ENCODE measurements around the gene TTN. TPM values are rescaled to one million over a fixed set of nuclear protein-coding genes. Genes with fewer than 3 reads are reported as not detected.

TTN gene
- total and polyA plus RNA-seq, 2 of the 8 experiments (the other 6 are each of a cell fraction or from before 2014, with no cell fraction given), result 0.30 to 9.7 TPM

DNA sequence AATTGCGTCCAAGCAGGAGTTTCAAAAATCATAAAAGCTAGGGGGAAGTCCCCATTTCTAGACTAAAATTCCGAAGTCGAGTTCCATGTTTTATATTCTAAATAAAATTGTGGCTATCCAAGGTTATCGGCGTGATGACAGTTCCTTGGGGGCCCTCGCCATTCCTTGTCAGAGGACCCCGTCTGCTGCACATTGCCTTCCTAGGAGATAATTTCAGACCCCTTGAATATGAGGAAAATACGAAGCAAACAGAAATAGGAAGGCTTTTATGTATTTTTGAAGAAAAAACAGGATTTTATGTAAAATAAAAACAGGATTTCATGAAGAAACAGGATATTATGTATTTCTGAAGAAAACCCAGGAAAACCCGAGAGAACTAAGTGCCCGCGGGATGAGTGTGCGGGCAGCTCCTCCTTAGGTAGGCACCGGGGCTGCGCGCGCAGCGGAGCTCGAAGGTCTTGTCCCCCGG lies 327.4 kb downstream of the TTN start:
- Histone ChIP-seq H3K4me3 (ENCODE audit: extremely low read depth in 1 of 4, insufficient read depth in 2 of 4, low read depth in 3 of 4, low read length in 4 of 4) (peak overlapping the region; percentile 50 to 83 (median 76)), H3K79me1 (ENCODE audit: low read depth, low read length) (peaks cover 2% of the 10 kb centered on the region; the same call in 1 of the 2 replicates), H3K14ac (ENCODE audit: insufficient read length) (no peak overlapping the region), H4K5ac (ENCODE audit: insufficient read length, low read depth, low read length) (no peak overlapping the region), H3K27me3 (replicated peaks in 1 of 4; ENCODE audit: control insufficient read depth in 3 of 4, extremely low read depth in 1 of 4, insufficient read depth in 3 of 4, low read length in 3 of 4) (no peaks in the 10 kb centered on the region; a peak in 2 of 7 replicates), H3K27ac (ENCODE audit: low read depth, low read length) (no peak overlapping the region), H3K23me2 (ENCODE audit: low read depth, low read length) (peaks cover 9% of the 10 kb centered on the region), H2BK5ac (ENCODE audit: low read depth, low read length) (no peak overlapping the region), H2BK120ac (replicated peaks; ENCODE audit: low read depth, low read length) (no peak overlapping the region), H4K91ac (replicated peaks; ENCODE audit: insufficient read length, low read length) (no peak overlapping the region), H3K23ac (ENCODE audit: insufficient read length) (no peak overlapping the region), H2BK15ac (ENCODE audit: low read length) (peak overlapping the region; percentile 49; the same call in 1 of the 2 replicates), H3K18ac (ENCODE audit: extremely low read depth, low read length) (peak overlapping the region; percentile 60), H3K36me3 (ENCODE audit: control insufficient read depth in 2 of 4, insufficient read depth in 4 of 4, low read length in 3 of 4) (no peaks in the 10 kb centered on the region), H2BK20ac (ENCODE audit: low read length) (no peak overlapping the region), H3K4me1 (replicated peaks in 1 of 4; ENCODE audit: control insufficient read depth in 3 of 4, insufficient read depth in 4 of 4, low read length in 3 of 4) (peaks cover 0 to 12% (median 4%) of the 10 kb centered on the region in 4 experiments; a peak in 3 of 7 replicates), H3K4me2 (ENCODE audit: insufficient read depth in 1 of 2, low read depth in 2 of 2, low read length in 2 of 2) (peak overlapping the region; percentile 59 to 92), H2BK12ac (ENCODE audit: low read depth, low read length) (no peak overlapping the region; the same call in 1 of the 2 replicates), H3K9ac (replicated peaks in 1 of 4; ENCODE audit: extremely low read depth in 1 of 4, low read depth in 3 of 4, low read length in 3 of 4) (peak overlapping the region in 2 of 4 experiments; percentile 40 to 59; a peak in 3 of 7 replicates), H3K56ac (replicated peaks; ENCODE audit: insufficient read length, low read depth, low read length) (no peak overlapping the region), H2AFZ (ENCODE audit: low read length) (no peak overlapping the region), H4K20me1 (replicated peaks in 1 of 2; ENCODE audit: control insufficient read depth in 1 of 2, insufficient read depth in 2 of 2, low read length in 2 of 2) (peaks cover 2 to 3% of the 10 kb centered on the region in 2 experiments), H2AK5ac (ENCODE audit: low read depth, low read length) (no peak overlapping the region), H3K9me3 (ENCODE audit: insufficient read depth in 2 of 2, low read depth in 1 of 2, low read length in 1 of 2) (no peaks in the 10 kb centered on the region), H3K79me2 (ENCODE audit: control insufficient read depth in 1 of 2, insufficient read depth in 2 of 2, low read length in 2 of 2) (peaks cover 0 to 33% of the 10 kb centered on the region in 2 experiments; a peak in 2 of 4 replicates), H3K4ac (replicated peaks; ENCODE audit: insufficient read length, low read depth, low read length) (no peak overlapping the region), H4K8ac (ENCODE audit: extremely low read depth, insufficient read depth, low read length) (no peak overlapping the region)
- FAIRE-seq, result no peak
- TF ChIP-seq YY1 (IDR thresholded peaks at IDR 0.05; ENCODE audit: low read depth, low read length) (no peak), RNF2 (IDR thresholded peaks at IDR 0.05; ENCODE audit: borderline replicate concordance, low read depth, low read length, missing control alignments, poor library complexity, severe bottlenecking) (no peak), ZNF274 (IDR thresholded peaks at IDR 0.05; ENCODE audit: borderline replicate concordance, extremely low read depth, low read length) (no peak), POLR2A (IDR thresholded peaks at IDR 0.05; ENCODE audit: control extremely low read depth in 1 of 2, low read depth in 2 of 2, low read length in 2 of 2) (peak in 1 of 2 experiments; percentile 15; a peak in 1 of 3 replicates), CEBPB (IDR thresholded peaks at IDR 0.05; ENCODE audit: low read depth, low read length) (no peak), RFX5 (IDR thresholded peaks at IDR 0.05; ENCODE audit: borderline replicate concordance, low read depth, low read length) (no peak)
- DNase-seq (ENCODE audit: low read depth in 1 of 2, low spot score in 2 of 2), result no peak
- ChIA-PET CTCF (ENCODE audit: partially characterized antibody) (interaction anchor here (0.6 to 1.3 kb wide), 7 partner anchors 10 to 57 kb away, joined by 3 to 4 read pairs (median 3); partner anchors contain the start of gene PRKRA), POLR2A (ENCODE audit: partially characterized antibody) (interaction anchor here (0.6 to 2.5 kb wide), 5 partner anchors 24 to 1004 kb away, joined by 3 to 17 read pairs (median 3); partner anchors contain the start of genes PJVK and PRKRA)
- 23% methylated on average over 19 of the region's 19 CpGs; no CpG with 5 or more reads in 1 of the 2 experiments for WGBS, 2 experiments (ENCODE audit: extremely low coverage in 1 of 2, insufficient coverage in 1 of 2, insufficient read length in 1 of 2, insufficient replicate concordance in 2 of 2, low coverage in 1 of 2, low lambda C conversion rate in 2 of 2, missing lambda C conversion rate in 1 of 2)

Data from H1 (cell line).